ENCODE data around the gene SYNE2.

DNA sequence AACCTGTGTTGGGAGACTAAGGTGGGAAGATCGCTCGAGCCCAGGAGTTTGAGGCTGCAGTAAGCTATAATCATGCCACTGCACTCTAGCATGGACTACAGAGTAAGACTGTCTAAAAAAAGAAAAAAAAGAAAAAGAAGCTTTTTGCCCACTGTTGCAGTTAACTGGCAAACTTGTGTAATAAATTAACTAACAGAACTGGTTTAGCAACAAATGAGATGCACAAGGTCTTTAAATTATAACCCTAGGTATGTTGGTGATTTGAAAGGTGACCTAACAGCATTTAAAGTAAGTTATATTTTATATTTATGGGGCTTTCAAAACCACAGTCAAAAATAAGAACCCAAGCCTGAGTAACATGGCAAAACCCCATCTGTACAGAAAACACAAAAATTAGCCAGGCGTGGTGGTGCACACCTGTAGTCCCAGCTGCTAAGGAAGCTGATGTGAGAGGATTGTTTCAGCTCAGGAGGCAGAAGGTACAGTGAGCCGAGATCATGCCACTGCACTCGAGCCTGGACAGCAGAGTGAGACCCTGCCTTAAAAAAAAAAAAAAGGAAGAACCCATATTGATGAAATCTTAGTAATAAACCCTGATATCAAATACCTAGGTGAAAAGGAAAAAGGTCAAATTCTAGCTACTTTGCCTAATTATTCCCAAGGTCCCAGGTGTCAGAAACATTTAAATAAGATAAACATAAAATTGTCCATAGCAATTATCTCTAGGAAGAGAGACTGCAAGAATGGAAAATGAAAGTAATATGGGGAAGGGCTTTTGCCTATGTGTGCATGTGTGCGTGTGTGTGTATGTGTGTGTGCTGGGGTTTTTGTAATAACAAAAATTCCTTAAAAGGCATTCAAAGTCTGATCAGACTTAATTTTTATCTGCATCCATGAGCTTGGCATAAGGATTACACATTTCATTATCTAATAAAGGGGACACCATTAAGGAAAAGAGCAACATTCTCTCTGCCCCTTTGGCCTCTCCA is 15.4 kb downstream of the SYNE2 start:
- TF ChIP-seq, protein P1, sequence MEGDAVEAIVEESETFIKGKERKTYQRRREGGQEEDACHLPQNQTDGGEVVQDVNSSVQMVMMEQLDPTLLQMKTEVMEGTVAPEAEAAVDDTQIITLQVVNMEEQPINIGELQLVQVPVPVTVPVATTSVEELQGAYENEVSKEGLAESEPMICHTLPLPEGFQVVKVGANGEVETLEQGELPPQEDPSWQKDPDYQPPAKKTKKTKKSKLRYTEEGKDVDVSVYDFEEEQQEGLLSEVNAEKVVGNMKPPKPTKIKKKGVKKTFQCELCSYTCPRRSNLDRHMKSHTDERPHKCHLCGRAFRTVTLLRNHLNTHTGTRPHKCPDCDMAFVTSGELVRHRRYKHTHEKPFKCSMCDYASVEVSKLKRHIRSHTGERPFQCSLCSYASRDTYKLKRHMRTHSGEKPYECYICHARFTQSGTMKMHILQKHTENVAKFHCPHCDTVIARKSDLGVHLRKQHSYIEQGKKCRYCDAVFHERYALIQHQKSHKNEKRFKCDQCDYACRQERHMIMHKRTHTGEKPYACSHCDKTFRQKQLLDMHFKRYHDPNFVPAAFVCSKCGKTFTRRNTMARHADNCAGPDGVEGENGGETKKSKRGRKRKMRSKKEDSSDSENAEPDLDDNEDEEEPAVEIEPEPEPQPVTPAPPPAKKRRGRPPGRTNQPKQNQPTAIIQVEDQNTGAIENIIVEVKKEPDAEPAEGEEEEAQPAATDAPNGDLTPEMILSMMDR (IDR thresholded peaks at IDR 0.05; ENCODE audit: low read depth, low read length, poor library complexity, severe bottlenecking): no peak
- no peak for TF ChIP-seq EZH2phosphoT487 (IDR thresholded peaks at IDR 0.05; ENCODE audit: borderline replicate concordance, low read length)
